Stromal cell of bone marrow (primary cell): ENCODE data around the gene FAM228B.
"Not testable (repeated sequence)": the region's sequence is repeated elsewhere in the genome, so short reads cannot be mapped to it uniquely, and the experiment has no call there.

Source experiments
- DNase-seq: peaks from one replicate; pipeline ENCODE4 v3.0.0-alpha.2; 2012; ENCODE audit warnings: low read depth

FAM228B gene

DNA sequence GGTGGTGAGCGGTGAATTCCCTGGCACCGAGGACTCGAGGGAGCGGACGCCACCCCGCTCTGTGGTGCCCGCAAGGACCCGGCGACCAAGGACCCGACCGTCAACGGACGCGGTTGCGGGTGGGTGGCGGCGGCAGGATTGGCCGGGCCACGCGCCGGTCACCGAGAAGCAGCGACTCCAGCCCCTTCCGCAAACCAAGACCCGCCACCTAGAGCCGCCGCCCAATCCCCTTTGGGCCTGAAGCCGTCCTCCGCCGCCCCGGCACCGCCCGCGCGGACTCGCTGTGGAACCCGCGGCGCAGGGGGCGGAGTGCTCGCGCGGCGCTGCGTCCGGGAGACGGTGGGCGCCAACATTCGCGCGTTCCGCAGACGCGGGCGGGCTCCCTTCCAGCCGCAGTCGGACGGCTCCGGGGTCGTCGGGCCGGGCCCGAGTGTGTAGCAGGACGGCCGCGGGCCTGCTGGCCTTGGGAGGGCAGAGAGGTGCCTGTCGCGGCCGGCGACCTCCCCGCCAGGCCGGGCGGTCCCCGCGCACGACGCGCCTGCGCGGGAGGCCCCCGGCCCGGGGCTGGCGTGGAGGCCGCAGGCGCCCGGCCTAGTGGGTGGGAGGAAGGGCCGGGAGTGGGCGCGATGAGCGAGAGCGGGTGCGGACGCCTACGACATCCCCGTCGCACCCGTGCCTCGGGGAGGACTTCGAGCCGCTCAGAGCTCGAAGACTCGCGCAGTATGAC, at the start of gene FAM228B, which contains the start of gene PFN4:
Gene FAM228B, plus strand, starts transcription at position 275 of the 727 bp plus-strand sequence. CDS start 893 bp downstream, outside the sequence.
Gene PFN4, minus strand, starts transcription at position 140 of the 727 bp plus-strand sequence. CDS start 799 bp downstream, outside the sequence.
- DNase-seq: peak; percentile 50

DNA sequence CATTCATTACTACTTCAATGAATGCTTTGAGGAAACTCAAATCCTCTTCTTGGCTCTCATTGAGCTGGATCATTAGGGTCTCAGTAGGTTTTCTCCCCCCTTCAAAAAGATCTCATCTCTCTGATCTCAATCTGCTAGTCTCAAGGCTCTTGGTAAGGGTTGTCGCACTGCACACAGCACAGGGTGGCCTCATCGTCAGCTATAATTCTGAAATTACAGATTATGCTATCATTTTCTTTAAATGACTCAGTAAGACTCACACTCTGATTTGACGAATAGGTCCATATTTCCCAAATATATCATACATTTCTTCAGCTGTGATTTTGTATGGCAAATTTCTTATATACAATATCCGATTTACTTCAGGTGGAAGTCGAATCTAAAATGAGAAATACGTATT, 49.5 kb upstream of the FAM228B start:
- no peak for DNase-seq

DNA sequence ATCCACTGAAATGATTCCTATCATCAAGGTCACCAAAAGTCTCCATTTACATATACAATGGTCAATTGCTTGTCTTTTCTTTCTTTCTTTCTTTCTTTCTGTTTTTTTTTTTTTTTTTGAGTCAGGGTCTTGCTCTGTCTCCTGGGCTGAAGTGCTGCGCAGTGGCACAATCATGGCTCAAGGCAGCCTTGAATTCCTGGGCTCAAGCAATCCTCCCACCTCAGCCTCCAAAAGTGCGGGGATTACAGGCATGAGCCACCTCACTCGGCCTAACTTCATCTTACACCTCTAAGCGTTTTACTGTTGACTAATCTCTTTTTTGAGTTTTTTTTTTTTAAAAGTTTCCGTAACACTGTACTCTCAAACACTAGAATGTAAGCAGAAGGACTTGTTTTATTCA, 48.0 kb upstream of the FAM228B start:
- no peak for DNase-seq

DNA sequence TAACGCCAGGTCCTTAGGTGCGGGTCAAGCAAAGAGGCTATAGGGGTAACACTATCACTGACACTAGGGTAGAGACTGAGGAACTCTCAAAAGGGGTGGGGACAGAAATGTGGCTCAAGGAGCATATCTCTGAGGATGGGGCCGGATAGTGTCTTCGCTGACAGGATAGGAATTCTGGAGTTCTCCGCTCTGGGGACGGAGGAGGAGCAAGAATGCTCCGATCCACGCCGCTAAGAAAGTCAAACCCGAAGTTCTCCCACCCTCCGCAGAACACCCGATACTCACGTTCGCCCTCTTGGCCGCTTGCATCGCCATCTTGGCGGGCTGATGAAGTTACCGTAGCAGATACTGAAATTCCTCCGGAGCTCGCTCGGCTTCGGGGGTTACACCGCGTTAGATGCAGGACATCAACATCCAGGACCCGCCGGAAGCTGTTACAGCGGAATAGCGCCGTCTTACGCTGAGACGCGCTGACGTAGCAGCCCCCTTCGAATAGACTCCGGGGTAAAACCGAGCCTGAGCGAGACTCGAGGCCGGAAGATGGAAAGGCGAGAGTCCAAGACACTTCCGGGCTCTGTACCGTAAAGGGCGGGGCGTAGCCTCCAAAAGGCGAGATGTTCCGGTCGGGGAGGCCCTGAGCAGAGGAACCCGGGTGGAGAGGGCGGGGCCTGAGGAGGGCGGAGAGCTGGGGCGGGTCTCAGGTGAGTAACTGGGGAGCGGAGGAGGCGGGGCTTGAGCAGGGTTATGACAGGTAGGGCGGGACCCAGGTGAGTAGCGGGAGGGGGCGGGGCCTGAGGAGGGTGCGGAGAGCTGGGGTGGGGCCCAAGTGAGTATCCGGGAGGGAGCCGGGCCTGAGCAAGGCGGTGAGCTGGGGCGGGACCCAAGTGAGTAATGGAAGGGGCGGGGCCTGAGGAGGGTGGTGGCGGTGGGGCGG, 47.1 kb upstream of the FAM228B start, which contains the start of gene SF3B6:
Gene SF3B6, minus strand, starts transcription at position 412 of the 934 bp plus-strand sequence. Its CDS starts 97 bp downstream, at position 315.
- peak; percentile 99 for DNase-seq

DNA sequence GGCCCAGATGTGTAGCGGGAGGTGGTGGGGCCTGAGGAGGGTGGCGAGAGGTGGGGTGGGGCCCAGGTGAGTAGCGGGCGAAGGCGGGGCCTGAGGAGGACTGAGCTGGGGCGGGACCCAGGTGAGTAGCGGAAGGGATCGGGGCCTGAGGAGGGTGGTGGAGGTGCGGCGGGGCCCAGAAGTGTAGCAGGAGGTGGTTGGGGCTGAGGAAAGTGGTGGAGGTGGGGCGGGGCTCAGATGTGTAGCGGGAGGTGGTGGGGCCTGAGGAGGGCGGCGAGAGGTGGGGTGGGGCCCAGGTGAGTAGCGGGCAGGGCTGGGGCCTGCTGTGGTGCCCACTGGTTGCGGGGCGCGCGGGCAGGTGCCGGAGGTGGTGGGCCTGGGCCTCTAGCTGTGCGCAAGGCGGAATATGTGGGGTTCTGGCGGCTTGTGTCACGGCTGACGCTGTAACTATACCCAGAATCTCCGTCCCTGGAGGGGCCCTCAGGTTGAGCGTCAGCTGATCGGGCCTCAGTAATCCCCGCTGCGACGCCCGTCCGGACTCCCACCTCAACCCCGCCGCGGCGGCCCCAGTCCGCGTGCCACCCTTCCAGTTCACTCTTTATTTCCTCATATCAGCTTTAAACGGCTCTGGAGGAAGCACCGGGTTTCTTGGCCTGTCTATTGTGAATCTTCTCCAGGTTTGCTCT, 46.3 kb upstream of the FAM228B start:
- DNase-seq: no peak

DNA sequence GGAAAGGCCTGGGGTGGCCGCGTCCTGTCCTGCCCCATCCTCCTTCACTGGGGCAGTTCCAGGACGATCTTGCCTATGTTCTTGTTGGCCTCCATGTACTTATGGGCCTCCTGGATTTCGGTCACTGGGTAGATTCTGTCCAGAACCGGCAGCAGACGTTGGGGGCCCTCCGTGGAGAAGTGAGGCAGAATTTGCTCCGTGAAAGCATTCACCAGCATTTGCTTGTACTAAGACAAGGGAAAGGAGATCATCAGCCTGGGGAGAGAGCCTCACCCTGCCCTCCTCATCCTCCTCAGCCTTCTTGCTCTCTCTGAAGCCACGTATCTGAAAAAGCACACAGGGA, 45.8 kb upstream of the FAM228B start:
- DNase-seq: no peak

DNA sequence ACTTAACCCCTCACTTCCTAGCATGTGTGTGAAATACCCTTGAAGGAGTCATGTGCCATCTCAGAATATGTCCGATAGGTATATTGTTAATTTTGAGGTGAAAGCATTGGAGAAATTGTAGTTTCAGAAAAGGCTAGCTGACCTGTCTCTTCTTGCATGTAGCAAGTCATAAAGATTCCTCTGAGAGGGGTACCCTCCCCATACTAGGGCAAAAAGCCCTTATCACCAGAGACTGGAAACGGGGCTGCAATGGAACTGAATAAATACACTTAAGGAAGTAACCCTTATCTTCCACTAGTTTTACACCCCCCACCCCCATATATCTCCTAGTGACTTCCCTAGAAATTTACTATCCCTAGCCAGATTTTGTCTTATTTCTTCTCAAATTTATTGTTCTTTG, 45.4 kb upstream of the FAM228B start:
- no peak for DNase-seq

DNA sequence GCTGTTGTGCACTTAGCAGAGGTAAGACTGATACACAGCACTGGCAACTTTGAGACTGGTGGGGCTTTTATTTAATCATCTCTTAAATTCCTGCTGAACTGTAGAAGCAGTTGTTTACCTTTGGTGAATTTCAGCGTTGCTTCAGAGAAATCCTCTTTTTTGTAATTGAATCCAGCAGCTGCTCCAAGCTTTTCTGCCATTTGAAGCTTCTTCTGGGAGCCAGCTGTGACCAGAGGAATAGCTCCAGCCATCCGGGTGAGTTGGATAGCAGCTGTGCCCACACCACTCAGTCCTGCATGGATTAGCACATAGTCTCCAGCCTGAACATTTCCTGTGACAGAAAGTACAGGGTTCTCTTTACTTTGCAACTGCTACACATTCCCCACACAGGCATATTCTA, 42.6 kb upstream of the FAM228B start:
- no peak for DNase-seq

DNA sequence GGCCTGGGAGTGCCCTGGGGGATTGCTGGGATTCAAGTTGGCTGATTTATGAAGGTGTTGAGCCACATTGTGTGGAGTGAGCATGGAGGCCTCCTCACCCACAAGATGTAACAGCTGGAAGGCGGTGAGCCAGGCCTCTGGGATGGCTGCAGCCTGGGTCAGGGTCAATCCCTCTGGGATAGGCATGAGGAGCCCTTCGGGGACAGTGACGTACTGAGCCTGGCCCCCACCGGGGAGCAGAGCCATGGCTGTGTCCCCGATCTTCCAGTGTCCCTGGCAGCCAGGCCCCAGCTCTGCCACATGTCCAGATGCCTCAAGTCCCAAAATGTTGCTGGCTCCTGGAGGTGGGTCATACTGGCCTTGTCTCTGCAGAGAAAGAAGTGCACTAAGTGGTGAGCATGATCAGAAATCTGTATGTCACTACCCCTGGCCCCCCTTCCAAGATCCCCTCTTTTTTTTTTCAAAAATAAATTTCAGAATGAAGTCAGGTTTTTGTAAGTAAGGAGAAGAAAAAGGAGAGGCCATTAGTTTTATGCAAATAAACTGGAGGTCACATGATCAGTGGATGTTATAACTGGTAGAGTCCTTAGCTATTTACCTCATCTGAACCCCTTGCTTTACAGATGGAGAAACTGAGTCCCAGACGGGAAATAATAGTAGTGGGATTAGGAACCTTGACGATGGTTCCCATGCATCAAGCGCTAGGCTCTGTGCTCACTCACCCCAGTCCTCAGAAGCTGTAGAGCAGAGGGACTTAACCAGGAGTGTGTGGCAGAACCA, 40.3 kb upstream of the FAM228B start:
- no peak for DNase-seq

DNA sequence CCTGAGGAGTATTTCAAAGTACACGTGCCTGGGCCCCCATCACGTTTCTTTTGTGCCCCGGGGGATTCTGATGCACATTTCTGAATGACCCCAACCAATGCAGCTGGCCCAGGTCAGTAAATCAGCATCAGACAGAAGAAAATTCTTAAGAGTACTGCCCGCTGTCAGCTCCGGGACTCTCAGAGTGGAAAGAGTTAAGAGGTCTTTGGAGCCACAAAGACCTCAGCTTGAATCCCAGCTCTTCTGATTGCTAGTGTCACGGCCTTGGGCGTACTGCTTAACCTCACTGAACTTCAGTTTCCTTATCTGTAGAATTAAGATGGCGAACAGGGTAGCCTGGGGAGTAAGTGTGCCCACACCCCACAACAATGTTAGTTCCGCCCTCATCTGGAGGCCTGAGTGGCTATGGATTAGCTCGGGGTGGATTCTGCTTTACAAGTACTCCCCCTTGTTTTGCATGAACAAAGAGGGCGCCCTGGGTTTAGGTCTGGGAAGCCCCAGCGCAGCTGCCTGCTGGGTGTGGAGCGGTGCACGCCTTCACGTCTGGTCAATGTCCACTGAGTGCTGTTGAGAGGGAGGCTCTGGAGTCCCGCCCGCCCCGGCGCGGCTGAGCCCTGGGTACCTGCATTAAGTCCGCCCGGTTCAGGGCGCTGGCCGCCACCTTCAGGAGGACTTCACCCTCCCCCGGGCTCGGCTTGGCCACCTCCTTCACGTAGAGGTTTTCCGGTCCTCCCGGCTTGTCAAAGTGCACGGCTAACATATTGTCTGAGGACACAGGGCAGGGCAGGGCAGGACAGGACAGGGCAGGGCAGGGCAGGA, 39.5 kb upstream of the FAM228B start:
- DNase-seq: peak; percentile 66

DNA sequence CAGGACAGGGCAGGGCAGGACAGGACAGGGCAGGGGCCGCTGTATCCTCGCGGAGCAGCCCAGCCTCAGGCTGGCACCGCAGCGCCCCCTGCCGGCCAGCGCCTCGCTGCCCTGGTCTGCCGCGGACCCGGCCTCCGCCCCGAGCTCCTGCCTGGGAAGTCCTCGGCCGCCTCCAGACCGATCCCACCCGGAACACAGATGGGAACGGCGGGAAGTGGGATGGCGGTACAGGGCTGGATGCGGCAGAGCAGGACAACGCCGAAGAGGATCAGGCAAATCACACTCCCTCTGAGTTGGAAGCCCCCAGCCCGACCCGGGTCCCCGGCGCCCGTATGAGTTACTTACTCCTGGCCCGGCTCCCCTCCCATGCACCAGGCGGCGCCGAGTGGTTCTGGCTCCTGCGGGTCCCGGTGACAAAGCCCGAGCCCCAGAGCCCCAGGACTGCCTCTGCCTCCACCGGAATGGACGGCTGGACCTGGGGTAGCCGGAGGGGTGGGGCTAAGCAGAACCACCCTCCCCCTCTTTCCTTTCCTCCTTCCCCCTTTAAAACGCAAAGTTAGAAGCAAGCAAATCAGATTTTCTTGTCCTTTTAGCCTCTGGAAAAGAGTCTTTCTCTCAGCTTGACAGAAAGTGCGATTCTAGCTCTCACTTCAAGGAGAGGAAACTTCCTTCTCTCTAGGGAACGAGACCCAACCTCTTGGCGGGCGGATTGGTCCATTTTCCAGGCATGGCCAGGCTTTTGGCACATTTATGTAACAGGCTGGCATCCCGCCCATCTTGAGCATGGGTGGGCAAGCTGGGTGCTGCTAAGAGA, 38.7 kb upstream of the FAM228B start, which contains the start of gene TP53I3:
Gene TP53I3, minus strand, starts transcription at position 449 of the 814 bp plus-strand sequence. CDS start 508 bp downstream, outside the sequence.
- peak; percentile 77 for DNase-seq

DNA sequence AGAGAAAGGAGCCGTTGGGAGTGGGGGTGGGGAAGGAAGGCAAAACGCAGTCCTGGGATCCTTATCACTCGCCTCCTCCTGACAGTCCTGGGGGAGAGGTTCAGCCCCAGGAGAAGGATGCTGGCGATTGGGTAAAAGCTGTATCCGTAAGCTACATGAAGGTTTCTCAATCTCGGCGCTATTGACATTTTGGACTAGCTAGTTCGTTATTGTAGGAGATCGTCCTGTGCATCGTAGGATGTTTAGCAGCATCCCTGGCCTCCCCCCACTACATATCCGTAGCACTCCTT, 38.1 kb upstream of the FAM228B start:
- DNase-seq: no peak

DNA sequence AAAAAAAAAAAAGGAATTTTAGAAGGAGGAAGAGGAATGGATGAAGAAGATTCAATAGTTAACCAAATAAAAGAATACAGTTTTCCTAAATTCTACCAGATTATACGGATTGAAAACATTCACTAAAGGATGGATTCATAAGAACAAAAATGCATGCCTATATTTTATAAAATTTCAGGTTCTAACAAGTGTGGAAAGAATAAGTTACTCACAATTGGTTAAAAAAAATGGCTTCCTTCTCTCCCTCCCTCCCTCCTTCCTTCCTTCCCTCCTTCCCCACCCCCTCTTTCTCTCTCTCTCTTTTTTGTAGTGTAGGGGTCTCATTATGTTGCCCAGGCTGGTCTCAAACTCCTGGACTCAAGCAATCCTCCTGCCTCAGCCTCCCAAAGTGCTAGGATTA, 37.0 kb upstream of the FAM228B start:
- no peak for DNase-seq

DNA sequence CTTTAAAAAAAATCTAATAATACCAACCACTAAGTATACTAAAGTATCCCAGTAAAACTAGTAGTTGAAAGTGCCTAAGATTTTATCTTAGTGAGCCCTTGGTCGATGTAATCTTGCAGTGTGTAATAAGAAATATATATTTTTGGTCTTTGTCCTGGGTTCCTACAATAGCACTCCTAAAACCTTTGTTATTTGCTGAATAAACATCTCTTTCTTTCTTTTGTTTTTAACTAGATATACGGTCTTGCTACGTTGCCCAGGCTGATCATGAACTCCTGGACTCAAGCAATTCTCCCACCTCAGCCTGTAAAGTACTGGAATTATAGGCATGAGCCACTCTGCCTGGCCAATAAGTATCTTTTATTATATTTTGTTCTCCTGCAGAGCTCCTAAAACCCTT, 36.2 kb upstream of the FAM228B start:
- no peak for DNase-seq

DNA sequence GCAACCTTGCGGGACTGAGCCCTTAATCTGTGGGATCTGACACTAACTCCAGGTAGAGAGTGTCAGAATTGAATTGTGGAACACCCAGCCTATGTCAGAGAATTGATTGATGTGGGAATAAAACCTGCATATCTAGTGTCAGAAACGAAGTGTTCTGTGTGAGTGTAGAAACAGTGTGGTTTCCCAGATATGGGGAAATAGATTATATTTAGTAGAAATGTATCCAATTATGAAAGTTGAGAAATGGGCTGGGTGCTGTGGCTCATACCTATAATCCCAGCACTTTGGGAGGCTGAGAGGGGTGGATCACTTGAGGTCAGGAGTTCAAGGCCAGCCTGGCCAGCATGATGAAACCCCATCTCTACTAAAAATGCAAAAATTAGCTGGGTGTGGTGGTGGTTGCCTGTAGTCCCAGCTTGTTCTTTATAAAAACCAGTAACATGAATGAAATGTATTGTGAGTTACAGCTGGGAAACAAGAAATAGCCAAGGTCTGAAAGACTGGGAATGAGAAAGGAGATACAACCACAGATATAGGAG, 34.4 kb upstream of the FAM228B start:
- no peak for DNase-seq

DNA sequence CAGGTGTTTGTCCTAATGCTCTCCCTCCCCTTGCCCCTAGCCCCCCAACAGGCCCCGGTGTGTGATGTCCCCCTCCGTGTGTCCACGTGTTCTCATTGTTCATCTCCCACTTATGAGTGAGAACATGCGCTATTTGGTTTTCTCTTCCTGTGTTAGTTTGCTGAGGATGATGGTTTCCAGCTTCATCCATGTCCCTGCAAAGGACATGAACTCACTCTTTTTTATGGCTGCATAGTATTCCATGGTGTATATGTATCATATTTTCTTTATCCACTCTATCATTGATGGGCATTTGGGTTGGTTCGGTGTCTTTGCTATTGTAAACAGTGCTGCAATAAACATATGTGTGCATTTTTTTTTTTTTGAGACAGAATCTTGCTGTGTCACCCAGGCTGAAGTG, 30.0 kb upstream of the FAM228B start:
- not testable (repeated sequence) for DNase-seq

DNA sequence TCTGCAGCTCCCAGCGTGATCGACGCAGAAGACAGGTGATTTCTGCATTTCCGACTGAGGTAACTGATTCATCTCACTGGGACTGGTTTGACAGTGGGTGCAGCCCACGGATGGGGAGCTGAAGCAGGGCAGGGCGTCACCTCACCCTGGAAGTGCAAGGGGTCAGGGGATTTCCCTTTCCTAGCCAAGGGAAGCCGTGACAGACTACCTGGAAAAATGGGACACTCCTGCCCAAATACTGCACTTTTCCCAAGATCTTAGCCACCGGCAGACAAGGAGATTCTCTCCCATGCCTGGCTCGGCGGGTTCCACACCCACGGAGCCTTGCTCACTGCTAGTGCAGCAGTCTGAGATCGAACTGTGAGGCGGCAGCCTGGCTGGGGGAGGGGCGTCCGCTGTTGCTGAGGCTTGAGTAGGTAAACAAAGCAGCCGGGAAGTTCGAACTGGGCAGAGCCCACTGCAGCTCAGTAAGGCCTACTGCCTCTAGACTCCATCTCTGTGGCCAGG, 28.0 kb upstream of the FAM228B start:
- not testable (repeated sequence) for DNase-seq

DNA sequence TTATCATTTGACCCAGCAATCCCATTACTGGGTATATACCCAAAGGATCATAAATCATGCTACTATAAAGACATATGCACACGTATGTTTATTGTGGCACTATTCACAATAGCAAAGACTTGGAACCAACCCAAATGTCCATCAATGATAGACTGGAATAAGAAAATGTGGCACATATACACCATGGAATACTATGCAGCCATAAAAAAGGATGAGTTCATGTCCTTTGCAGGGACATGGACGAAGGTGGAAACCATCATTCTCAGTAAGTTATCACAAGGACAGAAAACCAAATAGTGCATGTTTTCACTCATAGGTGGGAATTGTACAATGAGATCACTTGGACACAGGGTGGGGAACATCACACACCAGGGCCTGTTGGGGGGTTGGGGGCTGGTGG, 22.5 kb upstream of the FAM228B start:
- not testable (repeated sequence) for DNase-seq

DNA sequence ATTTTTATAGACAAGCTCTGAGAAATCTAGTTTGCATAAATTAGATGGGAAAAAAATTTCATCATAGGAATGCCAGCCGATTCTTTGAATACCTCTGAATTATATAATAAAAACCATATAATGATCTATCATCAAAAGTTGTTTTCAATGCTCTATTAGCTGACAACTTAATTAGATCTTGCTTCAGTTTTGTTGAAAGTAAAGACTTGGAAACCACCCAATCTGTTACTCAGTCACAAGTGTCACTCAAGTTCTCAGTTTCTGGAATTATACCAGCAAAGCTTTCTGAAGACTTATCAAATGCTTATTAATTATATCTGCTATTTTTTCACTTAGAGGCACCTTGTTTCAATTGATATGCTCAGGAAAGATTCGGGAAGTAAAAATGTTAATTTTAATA, 21.3 kb upstream of the FAM228B start:
- DNase-seq: no peak
